MM.1S (cell line): ENCODE data around the gene ZNF22.

Source experiments
- DNase-seq: peaks from one replicate; pipeline ENCODE4 v3.0.0-alpha.2; 2015
- H2AFZ ChIP-seq: fragments of 300-600 bp; sonication (generic); 2 replicates; pipeline ENCODE4 v1.6.0; 2016; ENCODE audit warnings: antibody characterized with exemption, low read length
- H3F3A ChIP-seq: fragments of 300-600 bp; sonication (generic); 2 replicates; pipeline ENCODE4 v1.6.1; 2016; ENCODE audit warnings: mild to moderate bottlenecking, antibody characterized with exemption, low read length, moderate library complexity, mixed read lengths; ENCODE audit not compliant: insufficient read depth
- H3K27ac ChIP-seq: fragments of 300-600 bp; sonication (generic); 2 replicates; pipeline ENCODE4 v1.5.1; 2016; ENCODE audit warnings: mild to moderate bottlenecking, low read length
- H3K27me3 ChIP-seq: fragments of 300-600 bp; sonication (generic); replicated peaks from 2 replicates; pipeline ENCODE4 v1.6.0; 2016; ENCODE audit warnings: low read length; ENCODE audit not compliant: insufficient read depth
- H3K36me3 ChIP-seq: fragments of 300-600 bp; sonication (generic); replicated peaks from 2 replicates; pipeline ENCODE4 v1.6.1; 2016; ENCODE audit warnings: mild to moderate bottlenecking, low read length, mixed read lengths; ENCODE audit not compliant: insufficient read depth
- H3K4me1 ChIP-seq: fragments of 300-600 bp; sonication (generic); 2 replicates; pipeline ENCODE4 v1.6.1; 2016; ENCODE audit warnings: low read length, mixed read lengths
- H3K4me2 ChIP-seq: fragments of 300-600 bp; sonication (generic); 2 replicates; pipeline ENCODE4 v1.6.0; 2016; ENCODE audit warnings: low read depth, low read length
- H3K4me3 ChIP-seq: fragments of 300-600 bp; sonication (generic); 2 replicates; pipeline ENCODE4 v1.5.1; 2016; ENCODE audit warnings: low read length, mixed read lengths
- H3K79me2 ChIP-seq: fragments of 300-600 bp; sonication (generic); 2 replicates; pipeline ENCODE4 v1.6.1; 2016; ENCODE audit warnings: mixed run types, low read length, mixed read lengths
- H3K9ac ChIP-seq: fragments of 300-600 bp; sonication (generic); 2 replicates; pipeline ENCODE4 v1.6.1; 2016; ENCODE audit warnings: low read length, mixed read lengths
- H3K9me2 ChIP-seq: fragments of 300-600 bp; sonication (generic); replicated peaks from 2 replicates; pipeline ENCODE4 v1.6.1; 2016; ENCODE audit warnings: mild to moderate bottlenecking, low read length, mixed read lengths; ENCODE audit not compliant: insufficient read depth
- H3K9me3 ChIP-seq: fragments of 300-600 bp; sonication (generic); replicated peaks from 2 replicates; pipeline ENCODE4 v1.6.1; 2016; ENCODE audit warnings: mild to moderate bottlenecking, low read length, mixed read lengths; ENCODE audit not compliant: insufficient read depth
- H4K20me1 ChIP-seq: fragments of 300-600 bp; sonication (generic); 2 replicates; pipeline ENCODE4 v1.6.1; 2016; ENCODE audit warnings: mild to moderate bottlenecking, low read length, moderate library complexity, mixed read lengths; ENCODE audit not compliant: insufficient read depth
- EZH2 ChIP-seq: fragments of 300-600 bp; sonication (generic); optimal IDR thresholded peaks from 2 replicates; pipeline ENCODE3; 2017; ENCODE audit warnings: low read depth, mild to moderate bottlenecking, antibody characterized with exemption, low read length, mixed read lengths
- EZH2phosphoT487 ChIP-seq: fragments of 300-600 bp; sonication (generic); IDR thresholded peaks from 2 replicates; pipeline ENCODE4 v1.6.1; 2018; ENCODE audit warnings: antibody characterized with exemption, low read length
- TF ChIP-seq, protein P1 (sequence below): fragments of 300-600 bp; sonication (generic); IDR thresholded peaks from 2 replicates; pipeline ENCODE4 v1.5.1; 2016; ENCODE audit warnings: antibody characterized with exemption, low read length, mixed read lengths

Gene ZNF22

GRCh38 chr10:44988957-44989585, 11.7 kb upstream of the ZNF22 start:
- Histone ChIP-seq H3K4me3 (no peak overlapping the region), H3K9me2 (no peaks in the 10 kb centered on the region), H2AFZ (no peak overlapping the region), H3K9ac (no peak overlapping the region), H3K9me3 (no peaks in the 10 kb centered on the region), H3K79me2 (no peaks in the 10 kb centered on the region), H3K4me2 (no peak overlapping the region), H4K20me1 (no peaks in the 10 kb centered on the region), H3K36me3 (peaks cover 11% of the 10 kb centered on the region), H3K4me1 (peaks cover under 1% of the 10 kb centered on the region; the same call in 1 of the 2 replicates), H3K27ac (no peak overlapping the region), H3K27me3 (no peaks in the 10 kb centered on the region), H3F3A (0 out of 2 replicates have a peak, but pooled peaks cover 4% of the 10 kb centered on the region)
- TF ChIP-seq, protein P1, sequence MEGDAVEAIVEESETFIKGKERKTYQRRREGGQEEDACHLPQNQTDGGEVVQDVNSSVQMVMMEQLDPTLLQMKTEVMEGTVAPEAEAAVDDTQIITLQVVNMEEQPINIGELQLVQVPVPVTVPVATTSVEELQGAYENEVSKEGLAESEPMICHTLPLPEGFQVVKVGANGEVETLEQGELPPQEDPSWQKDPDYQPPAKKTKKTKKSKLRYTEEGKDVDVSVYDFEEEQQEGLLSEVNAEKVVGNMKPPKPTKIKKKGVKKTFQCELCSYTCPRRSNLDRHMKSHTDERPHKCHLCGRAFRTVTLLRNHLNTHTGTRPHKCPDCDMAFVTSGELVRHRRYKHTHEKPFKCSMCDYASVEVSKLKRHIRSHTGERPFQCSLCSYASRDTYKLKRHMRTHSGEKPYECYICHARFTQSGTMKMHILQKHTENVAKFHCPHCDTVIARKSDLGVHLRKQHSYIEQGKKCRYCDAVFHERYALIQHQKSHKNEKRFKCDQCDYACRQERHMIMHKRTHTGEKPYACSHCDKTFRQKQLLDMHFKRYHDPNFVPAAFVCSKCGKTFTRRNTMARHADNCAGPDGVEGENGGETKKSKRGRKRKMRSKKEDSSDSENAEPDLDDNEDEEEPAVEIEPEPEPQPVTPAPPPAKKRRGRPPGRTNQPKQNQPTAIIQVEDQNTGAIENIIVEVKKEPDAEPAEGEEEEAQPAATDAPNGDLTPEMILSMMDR: no peak
- TF ChIP-seq EZH2 (no peak), EZH2phosphoT487 (no peak)
- no peak for DNase-seq

DNA sequence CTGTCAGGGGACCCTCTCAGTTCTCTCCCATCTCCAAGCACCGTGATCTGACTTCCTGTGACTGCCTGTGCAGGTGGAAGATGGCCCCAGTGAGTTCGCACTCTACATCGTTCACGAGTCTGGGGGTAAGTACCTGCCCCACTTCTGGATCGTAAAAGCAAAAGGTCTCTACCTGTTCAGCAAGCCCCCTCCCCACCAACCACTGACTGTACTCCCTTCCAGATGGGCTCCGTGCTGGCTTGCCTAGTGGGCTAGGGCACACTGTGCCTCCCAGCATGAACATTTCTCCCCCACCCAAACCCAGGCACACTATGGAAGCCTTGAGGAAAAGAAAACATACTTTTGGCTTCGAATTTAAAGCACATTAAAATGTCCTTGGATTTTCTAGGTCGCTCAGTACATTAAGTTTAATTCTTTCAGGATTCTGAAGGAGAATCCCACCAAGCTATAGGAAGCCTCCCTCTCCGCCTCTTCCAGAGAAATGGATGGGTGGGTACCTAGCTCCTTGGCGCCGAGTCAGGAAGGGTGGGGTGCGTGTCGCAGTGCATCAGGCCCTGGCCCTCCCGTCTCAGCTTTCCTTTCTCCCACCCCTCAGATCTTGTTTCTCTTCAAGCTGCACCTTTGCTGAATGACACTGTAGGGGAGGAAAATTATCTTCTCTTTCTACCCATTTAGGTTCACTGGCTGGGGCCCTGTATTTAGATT, 11.0 kb upstream of the ZNF22 start:
- Histone ChIP-seq H3K4me2 (no peak overlapping the region), H3K9ac (no peak overlapping the region), H3K27ac (no peak overlapping the region), H3K79me2 (no peaks in the 10 kb centered on the region), H4K20me1 (no peaks in the 10 kb centered on the region), H3K9me2 (no peaks in the 10 kb centered on the region), H3K4me1 (peaks cover 7% of the 10 kb centered on the region), H3K9me3 (no peaks in the 10 kb centered on the region), H3K4me3 (no peak overlapping the region), H3K27me3 (no peaks in the 10 kb centered on the region), H2AFZ (no peak overlapping the region), H3K36me3 (peaks cover 13% of the 10 kb centered on the region), H3F3A (0 out of 2 replicates have a peak, but pooled peaks cover 7% of the 10 kb centered on the region)
- DNase-seq: no peak
- TF ChIP-seq EZH2phosphoT487 (no peak), EZH2 (no peak)
- TF ChIP-seq, protein P1: no peak

- Histone ChIP-seq H3K9me2 (no peaks in the 10 kb centered on the region), H4K20me1 (no peaks in the 10 kb centered on the region), H3K36me3 (peaks cover 13% of the 10 kb centered on the region), H3K79me2 (no peaks in the 10 kb centered on the region), H3K4me1 (peaks cover 13% of the 10 kb centered on the region), H3K4me2 (no peak overlapping the region), H3K27ac (no peak overlapping the region), H3K27me3 (no peaks in the 10 kb centered on the region), H3K9ac (no peak overlapping the region), H3K4me3 (no peak overlapping the region), H3F3A (peaks cover 13% of the 10 kb centered on the region), H2AFZ (no peak overlapping the region), H3K9me3 (no peaks in the 10 kb centered on the region)
- TF ChIP-seq EZH2phosphoT487: no peak
- TF ChIP-seq EZH2: no peak
- TF ChIP-seq, protein P1: no peak
- no peak for DNase-seq
These were observed 10.4 kb upstream of the ZNF22 start for GRCh38 chr10:44990302-44990655.
